Keratinocyte (primary cell): ENCODE data around the gene BCAR3.

Source experiments
- CTCF ChIP-seq, 3 experiments: IDR thresholded peaks in 1 of 3; conservative IDR thresholded peaks in 1 of 3; optimal IDR thresholded peaks in 1 of 3; 2 replicates in 2 of 3; 3 replicates in 1 of 3; pipeline versions ENCODE3 to v1.5.1; 2011; ENCODE audit warnings: low read length in 3 of 3, mild to moderate bottlenecking in 3 of 3, moderate library complexity in 2 of 3, control low read depth in 1 of 3, inconsistent platforms in 1 of 3; ENCODE audit not compliant: insufficient read depth in 2 of 3; ENCODE audit errors: extremely low read depth in 1 of 3
- EZH2 ChIP-seq: IDR thresholded peaks from one replicate; pipeline ENCODE4 v1.6.1; 2012; ENCODE audit warnings: inconsistent platforms, mild to moderate bottlenecking, low read length, moderate library complexity

DNA sequence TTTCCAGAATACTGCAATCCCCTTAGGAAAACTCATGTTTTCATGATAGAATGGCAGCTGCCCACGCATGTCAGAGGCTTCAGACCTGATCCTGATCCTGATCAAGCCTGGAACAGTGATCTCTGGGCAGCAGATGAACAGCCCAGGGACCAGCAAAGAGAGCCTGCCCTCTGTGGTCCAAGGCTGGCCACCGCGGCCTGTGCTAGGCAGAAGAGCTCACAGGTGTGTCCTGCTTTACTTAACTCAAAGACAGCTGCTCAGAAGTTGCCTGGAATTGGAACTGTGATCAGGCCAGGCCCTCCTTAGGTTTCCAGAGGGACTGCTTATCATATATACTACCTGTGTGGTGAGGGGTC lies 21.2 kb upstream of the BCAR3 start:
- TF ChIP-seq EZH2 (no peak), CTCF (optimal IDR thresholded peaks at IDR 0.05 in 1 of 3, IDR thresholded peaks at IDR 0.05 in 1 of 3, conservative IDR thresholded peaks at IDR 0.05 in 1 of 3; ENCODE audit: extremely low read depth in 1 of 3, insufficient read depth in 2 of 3, low read length in 3 of 3) (peak in 2 of 3 experiments; percentile 9 to 30)
